ENCODE measurements around the gene LCORL.

GRCh38 chr4:17866810-17867209, 154.7 kb downstream of the LCORL start:
- TF ChIP-seq EZH2 (IDR thresholded peaks at IDR 0.05; ENCODE audit: insufficient read depth, low read length) (no peak), CTCF (IDR thresholded peaks at IDR 0.05; ENCODE audit: insufficient read depth, low read depth, low read length) (no peak)
